Ectodermal cell (in vitro differentiated cells): Measurements from ENCODE around the gene CLIC6.

Experiments
- H3K27ac ChIP-seq: 2 replicates; pipeline ENCODE4 v1.7.0; 2013; ENCODE audit warnings: mild to moderate bottlenecking, low read depth, low read length; ENCODE audit not compliant: insufficient read depth, poor library complexity, severe bottlenecking
- H3K27me3 ChIP-seq: 2 replicates; pipeline ENCODE4 v1.7.0; 2013; ENCODE audit warnings: mild to moderate bottlenecking, low read length; ENCODE audit not compliant: insufficient read depth, control insufficient read depth, poor library complexity, severe bottlenecking
- H3K36me3 ChIP-seq: one replicate; pipeline ENCODE4 v1.7.0; 2013; ENCODE audit warnings: low read length; ENCODE audit not compliant: control insufficient read depth, insufficient read depth
- H3K4me1 ChIP-seq: one replicate; pipeline ENCODE4 v1.7.0; 2013; ENCODE audit warnings: low read length; ENCODE audit not compliant: control insufficient read depth, insufficient read depth
- H3K4me3 ChIP-seq: 2 replicates; pipeline ENCODE4 v1.7.0; 2013; ENCODE audit warnings: low read depth, low read length, control low read depth; ENCODE audit not compliant: insufficient read depth
- H3K9me3 ChIP-seq: 2 replicates; pipeline ENCODE4 v1.7.0; 2013; ENCODE audit warnings: mild to moderate bottlenecking, low read length, moderate library complexity; ENCODE audit not compliant: control insufficient read depth
- WGBS, 2 experiments: methylation state at CpG; one replicate each; pipeline ENCODE4 v1.1.7; 2013; ENCODE audit warnings: missing lambda C conversion rate in 2 of 2; 5-methylcytosine and 5-hydroxymethylcytosine counted together

Gene CLIC6

GRCh38 chr21:34761758-34762330, 93.0 kb downstream of the CLIC6 start:
- Histone ChIP-seq H3K9me3 (no peaks in the 10 kb centered on the region), H3K4me3 (no peak overlapping the region), H3K27ac (no peak overlapping the region), H3K4me1 (no peaks in the 10 kb centered on the region), H3K27me3 (no peaks in the 10 kb centered on the region), H3K36me3 (no peaks in the 10 kb centered on the region)
- WGBS, 2 experiments = 94 to 97% methylated on average over 2 of the region's 2 CpGs

GRCh38 chr21:34762786-34763185, 94.0 kb downstream of the CLIC6 start:
- 80 to 100% methylated on average over 1 of the region's 1 CpG for WGBS, 2 experiments
- Histone ChIP-seq H3K27ac (no peak overlapping the region), H3K9me3 (no peaks in the 10 kb centered on the region), H3K4me1 (no peaks in the 10 kb centered on the region), H3K36me3 (no peaks in the 10 kb centered on the region), H3K27me3 (no peaks in the 10 kb centered on the region), H3K4me3 (no peak overlapping the region)

GRCh38 chr21:34764715-34765284, 96.0 kb downstream of the CLIC6 start:
- H3K27me3 ChIP-seq = no peaks in the 10 kb centered on the region
- H3K4me1 ChIP-seq = no peaks in the 10 kb centered on the region
- WGBS, 2 experiments = 90 to 95% methylated on average over 3 of the region's 3 CpGs
- no peak overlapping the region for H3K27ac ChIP-seq
- H3K9me3 ChIP-seq = no peaks in the 10 kb centered on the region
- no peaks in the 10 kb centered on the region for H3K36me3 ChIP-seq
- H3K4me3 ChIP-seq = no peak overlapping the region

- Histone ChIP-seq H3K36me3 (no peaks in the 10 kb centered on the region), H3K27ac (no peak overlapping the region), H3K27me3 (no peaks in the 10 kb centered on the region), H3K4me3 (no peak overlapping the region), H3K4me1 (no peaks in the 10 kb centered on the region), H3K9me3 (no peaks in the 10 kb centered on the region)
- WGBS, 2 experiments = 90 to 92% methylated on average over 4 of the region's 4 CpGs
These were observed 96.8 kb downstream of the CLIC6 start for GRCh38 chr21:34765619-34766018.

GRCh38 chr21:34766862-34767261, 98.1 kb downstream of the CLIC6 start:
- Histone ChIP-seq H3K27me3 (no peaks in the 10 kb centered on the region), H3K4me1 (no peaks in the 10 kb centered on the region), H3K4me3 (no peak overlapping the region), H3K27ac (no peak overlapping the region), H3K9me3 (no peaks in the 10 kb centered on the region), H3K36me3 (no peaks in the 10 kb centered on the region)
- WGBS, 2 experiments = 92 to 100% methylated on average over 1 to 3 of the region's 3 CpGs
